HT1080 (cell line): ENCODE measurements around the gene TMEM81. TPM values are rescaled to one million over a fixed set of nuclear protein-coding genes. Genes with fewer than 3 reads are reported as not detected.

Experiments used
- DNase-seq: peaks from one replicate; pipeline ENCODE4 v3.0.0-alpha.2; 2015; ENCODE audit warnings: low read depth
- polyA plus RNA-seq, 2 experiments: library from polyadenylated mRNA; depleted of rRNA; stranded (reverse); fragments of >200 nt; gene quantifications; 2 replicates each; pipeline ENCODE4 v1.2.3, GENCODE V29; 2015
- total RNA-seq: library from RNA; depleted of rRNA; stranded (reverse); fragments of >200 nt; shearing (Covaris generic); gene quantifications from 2 replicates; pipeline ENCODE4 v1.2.3, GENCODE V29; 2014; rRNA removed

Gene TMEM81, protein sequence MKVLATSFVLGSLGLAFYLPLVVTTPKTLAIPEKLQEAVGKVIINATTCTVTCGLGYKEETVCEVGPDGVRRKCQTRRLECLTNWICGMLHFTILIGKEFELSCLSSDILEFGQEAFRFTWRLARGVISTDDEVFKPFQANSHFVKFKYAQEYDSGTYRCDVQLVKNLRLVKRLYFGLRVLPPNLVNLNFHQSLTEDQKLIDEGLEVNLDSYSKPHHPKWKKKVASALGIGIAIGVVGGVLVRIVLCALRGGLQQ
- 1.2 and 1.8 TPM in 2 replicates for total RNA-seq
- polyA plus RNA-seq (2015; cell fraction: cytosol; rRNA removed) = 2.7 and 3.2 TPM in 2 replicates
- 3.8 and 4.2 TPM in 2 replicates for polyA plus RNA-seq (2015; cell fraction: nucleus; rRNA removed)

DNA sequence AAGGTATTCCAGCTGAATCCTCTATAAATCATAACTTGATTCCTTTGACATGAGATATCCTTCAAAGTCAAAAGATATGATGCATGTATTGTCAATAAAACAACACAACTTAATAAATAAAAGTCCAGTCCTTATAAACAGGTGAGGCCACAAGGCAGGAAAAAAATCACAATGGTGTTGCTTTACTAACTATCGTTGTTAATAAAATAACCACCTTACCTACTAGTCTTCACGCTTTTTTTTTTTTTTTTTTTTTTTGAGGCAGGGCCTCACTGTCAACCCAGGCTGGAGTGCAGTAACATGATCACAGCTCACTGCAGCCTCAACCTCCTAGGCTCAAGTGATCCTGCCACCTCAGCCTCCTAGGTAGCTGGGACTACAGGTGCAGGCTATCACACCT, at the start of gene TMEM81:
TSS of gene TMEM81 (minus strand) at position 101 of the 400 bp plus-strand sequence. CDS start 140 bp downstream, outside the sequence.
- no peak for DNase-seq

DNA sequence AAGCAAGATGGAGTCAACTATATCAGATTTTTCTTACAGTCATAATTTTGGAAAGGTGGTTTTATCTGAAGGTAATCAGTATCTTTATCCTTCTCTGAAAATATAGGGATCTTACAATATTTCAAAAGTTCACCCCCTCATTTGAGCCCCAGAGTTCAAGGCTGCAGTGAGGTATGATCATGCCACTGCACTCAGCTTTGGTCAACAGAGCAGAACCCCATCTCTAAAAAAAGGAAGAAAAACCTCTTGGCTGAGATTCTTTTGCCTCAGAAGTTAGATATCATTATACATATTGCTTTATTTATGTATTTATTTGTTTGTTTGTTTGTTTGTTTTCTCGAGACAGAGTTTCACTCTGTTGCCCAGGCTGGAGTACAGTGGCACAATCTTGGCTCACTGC, 49.0 kb upstream of the TMEM81 start:
- no peak for DNase-seq

DNA sequence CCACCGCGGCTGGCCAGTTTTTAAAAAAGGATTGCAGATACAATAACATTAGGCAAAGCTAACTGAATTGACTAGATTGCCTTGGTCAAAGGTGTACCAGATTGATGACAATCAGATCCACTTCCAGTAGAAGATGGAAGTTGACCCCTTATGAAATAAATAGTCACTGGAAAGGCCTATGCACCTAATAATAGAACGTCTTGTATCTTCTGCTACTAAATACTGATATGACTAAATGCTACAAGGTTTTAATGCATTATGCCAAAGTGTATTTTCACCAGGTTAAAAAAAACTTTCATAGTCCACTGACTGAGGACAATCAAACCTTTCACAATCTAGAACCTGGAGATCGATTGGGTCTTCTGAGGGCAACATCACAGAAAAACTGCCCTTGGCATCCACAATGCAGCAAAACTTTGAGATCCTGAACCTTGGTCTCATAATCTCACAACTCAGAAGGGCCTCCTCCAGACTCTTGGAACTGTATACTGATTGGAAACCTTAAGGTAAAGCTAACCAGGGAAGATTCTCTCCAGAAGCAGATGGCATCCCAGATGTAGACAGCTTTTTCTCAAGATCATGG, 45.3 kb upstream of the TMEM81 start:
- DNase-seq = no peak

DNA sequence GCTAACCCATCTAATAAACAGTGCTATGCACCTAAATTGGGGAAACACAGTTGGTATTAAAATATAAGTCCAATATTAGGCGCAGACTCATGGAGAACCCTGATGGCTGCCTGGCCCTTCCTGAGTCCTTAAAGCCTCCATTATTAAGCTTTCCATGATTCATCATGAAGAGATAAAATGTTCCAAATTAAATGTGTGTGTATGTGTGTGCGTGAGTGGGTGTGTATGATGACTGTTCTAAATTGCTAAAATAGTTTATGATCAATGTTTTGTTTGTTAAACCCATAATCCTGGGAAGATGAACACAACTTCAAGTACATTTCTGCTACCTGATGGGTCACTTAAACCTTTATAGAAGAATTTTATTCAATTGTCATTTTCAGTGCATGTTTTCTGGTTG, 43.8 kb upstream of the TMEM81 start:
- DNase-seq = no peak

DNA sequence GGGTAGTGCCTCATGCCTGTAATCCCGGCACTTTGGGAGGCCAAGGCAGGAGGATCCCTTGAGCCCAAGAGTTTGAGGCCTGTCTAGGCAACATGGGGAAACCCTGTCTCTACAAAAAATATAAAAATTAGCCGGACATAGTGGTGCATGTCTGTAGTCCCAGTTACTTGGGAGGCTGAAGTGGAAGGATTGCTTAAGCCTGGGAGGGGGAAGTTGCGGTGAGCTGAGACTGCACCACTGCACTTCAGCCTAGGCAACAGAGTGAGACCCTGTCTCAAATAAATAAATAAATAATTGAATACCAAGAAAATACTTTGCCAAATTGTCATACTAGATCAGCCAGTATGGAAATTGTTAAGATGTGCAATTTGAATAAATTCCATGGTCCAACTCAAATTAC, 43.4 kb upstream of the TMEM81 start:
- DNase-seq = no peak

DNA sequence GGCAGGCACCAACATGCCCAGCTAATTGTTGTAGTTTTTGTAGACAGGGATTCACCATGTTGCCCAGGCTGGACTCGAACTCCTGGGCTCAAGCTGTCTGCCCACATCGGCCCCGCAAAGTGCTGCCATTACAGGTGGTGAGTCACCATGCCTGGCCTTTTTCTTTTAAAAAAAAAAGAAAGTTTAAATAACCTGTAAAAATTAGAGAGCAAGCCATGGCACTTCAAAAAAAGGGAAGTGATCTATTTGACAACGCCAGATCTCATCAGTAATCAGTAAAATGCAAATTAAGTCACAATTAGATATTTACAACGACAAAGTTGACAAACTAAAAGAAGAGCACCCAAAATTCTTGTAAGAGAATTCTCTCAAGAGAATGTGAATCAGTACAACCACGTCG, 40.5 kb upstream of the TMEM81 start:
- no peak for DNase-seq

DNA sequence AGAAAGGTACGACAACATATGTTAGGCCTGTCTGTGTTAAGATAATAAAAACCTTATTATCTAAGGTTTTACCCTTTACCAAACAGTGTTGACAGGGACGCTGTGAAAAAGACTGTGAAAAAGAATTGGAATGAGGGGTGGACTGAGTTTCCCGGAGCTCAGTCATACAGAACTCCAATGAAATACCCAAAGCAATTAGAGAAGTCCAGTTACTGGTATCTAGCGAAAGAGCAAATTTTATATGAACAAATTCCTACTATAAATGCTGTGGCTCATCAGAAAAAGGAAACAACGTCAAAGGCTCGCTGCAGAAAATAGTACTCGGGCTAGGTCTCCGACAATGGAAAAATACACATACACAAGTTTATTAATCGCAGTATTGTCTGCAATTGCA, 38.2 kb upstream of the TMEM81 start:
- DNase-seq = no peak

DNA sequence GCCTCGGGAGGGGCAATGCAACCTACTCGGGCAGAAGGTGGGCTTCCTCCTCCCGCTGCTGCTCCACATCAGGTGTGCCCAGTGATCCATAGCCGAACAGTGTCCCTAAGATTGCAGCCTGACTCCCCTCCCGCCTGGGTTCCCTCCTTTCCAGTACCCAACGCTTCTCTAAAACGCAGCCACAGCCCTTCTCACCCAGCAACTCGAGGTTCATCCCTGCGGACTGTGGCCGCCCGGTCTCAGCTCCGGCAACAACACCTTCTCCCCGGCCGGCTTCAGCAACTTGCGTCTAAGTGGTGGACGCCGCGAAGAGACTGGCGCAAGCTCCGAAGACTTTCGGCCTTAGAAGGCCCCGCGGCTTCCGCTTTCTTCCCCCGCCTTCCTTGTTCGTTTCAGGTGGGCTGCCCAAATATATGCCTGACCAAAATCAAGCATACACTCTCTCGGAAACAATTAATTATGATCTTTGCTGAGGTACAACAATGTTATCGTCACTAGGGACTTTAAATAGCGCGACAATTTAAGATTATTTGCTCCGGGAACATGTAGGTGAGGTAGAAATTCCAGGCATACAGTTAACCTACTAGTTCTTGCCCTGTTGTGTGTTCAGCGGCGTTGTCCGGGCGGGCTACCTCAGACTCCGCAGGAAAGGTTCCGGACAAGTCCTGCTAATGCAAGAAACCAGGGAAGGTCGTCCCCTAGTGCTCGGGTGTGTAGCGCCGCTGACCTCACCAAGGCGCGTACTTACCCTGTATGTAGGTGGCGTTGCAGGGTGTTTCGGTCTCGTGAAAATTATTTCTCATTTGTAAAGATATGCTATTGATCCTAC, 37.6 kb upstream of the TMEM81 start, which contains the start of gene RBBP5:
TSS of gene RBBP5 (minus strand) at position 319 of the 829 bp plus-strand sequence. CDS start at position 214, 105 bp downstream.
- DNase-seq = peak; percentile 92

DNA sequence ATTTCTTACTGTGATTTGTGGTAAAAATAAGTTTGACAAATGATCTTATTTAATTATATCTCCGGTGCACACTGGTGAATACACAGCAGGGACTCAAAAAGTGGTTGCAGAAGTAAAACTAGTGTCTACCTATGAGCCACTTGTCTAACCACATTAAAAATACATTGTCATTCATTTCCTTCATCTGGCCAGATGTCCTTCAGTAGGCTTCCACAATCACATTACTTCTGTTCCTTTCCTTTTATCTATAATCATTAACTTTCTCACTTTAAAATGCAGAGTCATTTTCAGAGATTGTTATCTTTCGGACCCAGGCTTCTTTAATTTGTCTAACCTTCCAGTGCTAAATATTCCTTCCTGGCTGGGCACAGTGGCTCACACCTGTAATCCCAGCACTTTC, 34.5 kb upstream of the TMEM81 start:
- DNase-seq = no peak

DNA sequence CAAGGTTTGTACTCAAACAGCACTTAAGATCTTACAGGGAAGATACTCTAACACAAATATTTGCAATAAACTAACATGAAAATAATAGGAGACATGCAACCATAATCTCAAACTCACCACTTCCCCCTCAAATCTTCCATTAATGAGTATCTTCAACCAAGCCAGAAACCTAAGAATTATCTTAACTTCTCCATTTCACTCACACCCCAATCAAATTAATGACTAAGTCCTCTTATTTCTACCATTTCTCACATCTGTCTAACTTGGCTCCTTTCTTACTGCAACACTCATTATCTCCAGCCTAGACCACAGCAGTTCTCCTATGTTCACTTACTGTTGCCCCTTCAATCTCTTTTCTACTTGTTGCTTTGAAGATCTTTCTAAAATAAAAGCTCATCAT, 27.1 kb upstream of the TMEM81 start:
- DNase-seq = no peak

DNA sequence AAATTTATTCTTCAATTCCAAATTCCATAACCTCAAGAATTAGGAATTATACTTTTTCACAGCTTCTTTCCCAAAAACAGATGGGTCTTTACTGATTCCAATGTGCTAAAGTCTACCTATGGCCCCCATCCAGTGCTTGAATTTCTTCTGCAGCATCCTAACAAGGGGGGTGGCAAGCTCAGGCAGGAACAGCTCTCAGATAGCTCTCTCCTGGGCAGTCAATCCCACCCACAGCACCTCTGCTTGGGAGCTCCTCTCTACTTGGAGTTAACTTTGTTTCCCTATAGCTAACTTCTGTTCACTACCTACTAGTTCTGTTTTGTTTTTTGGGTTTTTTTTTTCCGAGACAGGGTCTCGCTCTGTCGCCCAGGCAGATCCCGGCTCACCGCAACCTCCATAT, 25.5 kb upstream of the TMEM81 start:
- DNase-seq = no peak

DNA sequence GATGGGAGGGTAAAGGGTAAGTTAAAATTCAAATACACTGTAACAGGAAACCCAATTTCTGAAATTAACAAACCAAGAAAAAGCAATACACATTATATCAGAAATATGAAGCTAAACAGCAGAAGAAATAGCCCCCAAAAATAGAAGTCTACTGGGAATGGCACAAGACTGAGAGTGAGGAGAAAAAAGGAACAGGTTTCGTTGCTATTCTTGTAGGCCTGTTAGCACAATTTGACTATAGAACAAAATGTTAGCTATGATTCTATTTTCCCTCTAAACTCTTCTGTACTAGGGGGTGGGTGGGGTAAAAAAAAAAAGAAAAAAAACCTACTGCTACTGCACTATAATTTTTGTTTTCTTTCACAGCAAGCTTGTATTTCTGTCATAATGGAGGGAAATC, 25.0 kb upstream of the TMEM81 start:
- DNase-seq = no peak

DNA sequence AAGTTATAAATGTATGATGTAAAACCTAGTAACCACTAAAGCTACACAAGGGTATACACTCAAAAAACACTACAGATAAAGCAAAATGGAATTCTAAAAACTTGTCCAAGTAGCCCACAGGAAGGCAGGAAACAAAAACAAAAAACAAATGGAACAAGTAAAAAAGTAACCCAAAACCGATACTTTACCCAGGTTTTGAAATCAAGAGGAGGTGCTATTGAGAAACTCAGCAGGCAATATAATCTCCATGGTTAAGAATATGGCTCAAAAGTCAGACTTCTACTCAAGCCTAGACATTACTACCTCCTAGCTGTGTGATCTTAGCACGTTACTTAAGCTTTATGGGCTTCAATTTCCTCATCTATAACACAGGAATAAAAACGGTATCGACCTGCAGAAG, 24.2 kb upstream of the TMEM81 start:
- DNase-seq = no peak

DNA sequence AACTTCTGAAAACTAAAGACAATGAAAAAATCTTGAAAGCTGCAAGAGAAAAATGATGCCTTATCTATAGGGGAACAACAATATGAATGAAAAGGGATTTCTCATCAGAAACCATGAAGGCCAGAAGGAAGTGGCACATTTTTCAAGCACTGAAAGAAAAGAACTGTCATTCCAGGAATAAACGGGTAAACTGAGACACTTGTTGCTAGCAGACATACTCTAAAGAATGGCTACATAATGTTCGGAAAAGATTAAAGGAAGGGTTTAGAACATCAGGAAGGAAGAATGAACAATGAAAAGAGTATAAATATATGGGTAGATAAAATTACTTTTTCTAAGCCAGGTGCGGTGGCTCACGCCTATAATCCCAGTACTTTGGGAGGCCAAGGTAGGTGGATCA, 23.1 kb upstream of the TMEM81 start:
- no peak for DNase-seq

DNA sequence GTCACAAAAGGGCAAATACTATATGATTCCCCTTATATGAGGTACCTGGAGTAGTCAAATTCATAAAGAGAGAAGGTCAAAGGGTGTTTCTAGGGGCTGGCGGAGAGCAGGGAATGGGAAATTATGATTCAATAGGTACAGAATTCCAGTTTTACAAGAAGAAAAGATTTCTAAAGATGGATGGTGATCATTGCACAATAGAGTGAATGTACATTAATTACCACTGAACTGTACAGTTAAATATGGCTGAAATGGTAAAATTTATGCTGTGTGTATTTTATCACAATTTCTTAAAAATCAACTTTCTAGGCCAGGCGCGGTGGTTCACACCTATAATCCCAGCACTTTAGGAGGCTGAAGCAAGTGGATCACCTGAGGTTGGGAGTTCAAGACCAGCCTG, 18.1 kb upstream of the TMEM81 start:
- DNase-seq = no peak

DNA sequence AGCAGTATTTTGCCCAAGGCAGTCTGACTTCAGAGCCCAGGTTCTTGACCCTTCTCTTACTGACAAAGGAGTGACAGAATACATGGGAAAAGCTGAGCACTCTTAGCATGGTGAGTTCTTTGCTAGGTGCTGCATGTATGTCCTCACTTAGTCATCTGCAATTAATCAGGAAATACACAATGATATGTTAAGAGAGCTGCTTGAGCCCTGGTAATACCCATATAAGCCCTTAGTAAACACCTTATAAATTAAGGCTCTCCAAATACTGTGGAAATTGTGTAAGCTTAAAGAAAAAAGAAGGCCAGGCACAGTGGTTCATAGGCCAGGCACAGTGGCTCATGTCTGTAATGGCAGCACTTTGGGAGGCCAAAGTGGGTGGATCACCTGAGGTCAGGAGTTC, 14.0 kb upstream of the TMEM81 start:
- DNase-seq = no peak

DNA sequence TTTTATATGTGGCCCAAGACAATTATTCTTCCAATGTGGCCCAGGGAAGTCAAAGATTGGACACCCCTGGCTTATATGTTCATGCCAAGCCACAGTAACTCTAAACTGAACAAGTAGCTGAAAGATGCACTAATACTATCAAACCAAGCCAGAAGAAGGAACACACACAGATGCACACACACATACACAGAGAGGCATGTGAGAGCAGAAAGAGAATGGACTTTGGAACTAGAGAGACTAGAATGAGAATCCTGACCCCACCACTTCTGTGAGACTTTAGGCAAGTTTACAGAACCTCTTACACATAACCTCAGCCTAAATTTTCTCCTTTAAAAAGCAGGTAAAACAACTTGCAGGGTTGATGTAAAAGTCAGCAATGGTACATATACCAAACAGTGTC, 11.2 kb upstream of the TMEM81 start:
- DNase-seq = no peak

DNA sequence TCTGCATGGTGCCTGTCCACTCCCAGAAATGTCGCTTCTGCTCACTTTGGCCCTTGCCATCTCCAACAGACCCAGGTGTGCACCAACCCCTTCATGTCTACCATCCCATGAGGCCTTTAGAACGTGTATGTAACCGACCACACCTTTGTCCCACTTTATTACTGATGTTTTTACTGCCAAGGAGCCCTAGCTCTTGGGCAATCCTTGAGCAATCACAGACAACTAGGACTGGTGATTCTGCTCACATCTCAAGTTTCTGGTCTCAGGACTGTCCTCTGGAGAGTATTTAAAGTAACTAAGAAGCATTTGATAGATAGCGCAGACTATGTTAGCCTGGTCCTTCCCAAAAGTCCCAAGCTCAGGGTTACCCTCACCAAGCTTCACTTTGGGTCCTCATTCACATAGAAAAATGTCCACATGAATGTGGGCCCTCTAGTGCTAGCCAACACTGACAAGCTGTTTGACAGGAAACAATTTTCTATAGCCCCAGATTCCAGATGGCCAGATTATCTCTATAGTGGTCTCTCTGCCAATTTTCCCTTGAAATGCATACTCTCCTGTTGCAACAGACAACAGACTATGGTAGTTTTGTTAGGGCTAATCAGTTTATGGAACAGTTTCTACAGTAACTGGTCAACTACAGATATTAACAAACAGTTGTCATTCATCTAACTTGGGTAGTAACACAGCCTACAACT, 6.9 kb upstream of the TMEM81 start:
- DNase-seq = no peak

DNA sequence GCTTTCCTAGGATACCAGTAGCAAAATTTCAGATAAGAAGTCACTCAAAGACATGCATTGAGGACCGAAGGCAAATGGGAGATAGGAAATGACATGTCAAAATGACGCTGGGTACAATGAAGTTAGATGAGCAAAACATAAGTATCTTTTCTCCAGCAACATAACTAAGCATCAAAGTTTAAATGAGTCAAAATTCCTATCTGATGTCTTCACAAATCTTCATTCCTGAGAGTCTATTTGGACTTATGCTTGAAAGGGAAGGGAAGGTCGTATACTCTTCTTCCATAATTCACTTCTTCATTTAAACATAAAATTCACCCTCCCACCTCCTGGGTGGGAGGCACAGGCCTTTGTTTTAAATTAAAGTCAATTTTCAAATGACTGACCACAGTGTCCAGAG, 4.1 kb upstream of the TMEM81 start:
- DNase-seq = no peak

DNA sequence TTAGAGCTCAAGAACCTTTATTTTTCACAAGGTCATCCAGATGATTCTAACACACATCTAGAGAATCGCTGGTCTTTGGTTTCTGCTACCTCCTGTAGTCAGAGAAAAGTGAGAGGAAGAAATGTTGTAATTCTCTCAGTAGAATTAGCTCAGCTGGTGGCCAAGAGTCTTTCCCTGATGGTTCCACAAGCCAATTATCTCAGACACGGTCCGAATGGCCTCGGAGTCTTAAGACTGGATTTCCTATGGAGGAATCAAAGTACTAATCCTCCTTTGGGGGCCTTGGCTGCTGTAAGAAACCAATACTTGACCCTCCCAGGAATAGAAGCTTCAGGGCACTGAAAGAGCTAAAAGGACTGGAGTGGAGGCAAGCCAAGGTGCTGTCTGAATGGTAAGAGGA, 1.8 kb downstream of the TMEM81 start:
- DNase-seq = no peak

DNA sequence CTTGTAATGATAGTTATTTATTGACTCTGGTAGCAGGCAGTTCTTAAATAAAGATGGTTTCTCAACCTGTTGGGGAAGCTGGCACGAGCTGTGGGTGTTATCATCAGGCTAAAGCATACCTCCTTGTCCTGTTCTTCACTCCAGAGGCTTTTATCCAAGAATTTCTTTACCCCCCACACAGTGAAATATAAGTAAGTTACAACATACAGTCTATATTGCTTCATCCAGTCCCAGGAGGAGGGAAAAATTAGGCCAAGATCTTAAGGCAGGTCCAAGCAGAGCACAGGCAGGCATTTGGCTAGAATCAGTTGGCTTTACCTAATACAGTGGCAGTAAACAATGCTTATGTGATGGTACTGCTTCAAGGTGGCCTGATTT, 6.3 kb downstream of the TMEM81 start:
- DNase-seq = no peak
